Measurements from ENCODE around the gene FOXP4.

DNA sequence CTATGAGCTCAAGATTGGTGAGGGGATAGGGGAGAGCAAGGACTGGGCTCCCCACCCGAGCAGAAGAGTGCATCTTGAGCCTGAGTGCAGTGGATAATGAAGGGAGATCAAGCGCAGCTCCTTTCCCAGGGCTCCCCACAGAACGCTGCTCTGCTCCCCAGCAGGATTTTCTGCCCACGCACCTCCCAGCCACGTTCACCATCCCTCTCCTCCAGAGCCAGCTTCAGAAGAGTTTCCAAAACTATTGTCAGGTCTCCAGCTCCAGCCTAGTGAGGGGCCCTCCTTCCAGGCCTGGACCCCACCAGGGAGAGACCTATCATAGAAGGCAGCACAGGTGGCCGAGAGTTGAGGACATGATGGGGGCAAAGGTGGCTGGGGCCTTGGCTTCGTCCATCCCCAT, 34.5 kb downstream of the FOXP4 start:
- TF ChIP-seq EZH2 (IDR thresholded peaks at IDR 0.05; ENCODE audit: insufficient read depth, low read length) = no peak
- TF ChIP-seq, protein P1, sequence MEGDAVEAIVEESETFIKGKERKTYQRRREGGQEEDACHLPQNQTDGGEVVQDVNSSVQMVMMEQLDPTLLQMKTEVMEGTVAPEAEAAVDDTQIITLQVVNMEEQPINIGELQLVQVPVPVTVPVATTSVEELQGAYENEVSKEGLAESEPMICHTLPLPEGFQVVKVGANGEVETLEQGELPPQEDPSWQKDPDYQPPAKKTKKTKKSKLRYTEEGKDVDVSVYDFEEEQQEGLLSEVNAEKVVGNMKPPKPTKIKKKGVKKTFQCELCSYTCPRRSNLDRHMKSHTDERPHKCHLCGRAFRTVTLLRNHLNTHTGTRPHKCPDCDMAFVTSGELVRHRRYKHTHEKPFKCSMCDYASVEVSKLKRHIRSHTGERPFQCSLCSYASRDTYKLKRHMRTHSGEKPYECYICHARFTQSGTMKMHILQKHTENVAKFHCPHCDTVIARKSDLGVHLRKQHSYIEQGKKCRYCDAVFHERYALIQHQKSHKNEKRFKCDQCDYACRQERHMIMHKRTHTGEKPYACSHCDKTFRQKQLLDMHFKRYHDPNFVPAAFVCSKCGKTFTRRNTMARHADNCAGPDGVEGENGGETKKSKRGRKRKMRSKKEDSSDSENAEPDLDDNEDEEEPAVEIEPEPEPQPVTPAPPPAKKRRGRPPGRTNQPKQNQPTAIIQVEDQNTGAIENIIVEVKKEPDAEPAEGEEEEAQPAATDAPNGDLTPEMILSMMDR (IDR thresholded peaks at IDR 0.05; ENCODE audit: insufficient read depth, low read depth, low read length) = no peak

Measured in astrocyte (in vitro differentiated cells and primary cell).